ENCODE data around the gene DNAH1.
"Not testable (repeated sequence)": the region's sequence is repeated elsewhere in the genome, so short reads cannot be mapped to it uniquely, and the experiment has no call there.

DNAH1 gene

GRCh38 chr3:52333869-52334557, 17.9 kb downstream of the DNAH1 start:
- peaks cover 21% of the 10 kb centered on the region for H3K36me3 Mint-ChIP-seq
- H3K9me3 Mint-ChIP-seq = no peaks in the 10 kb centered on the region
- peaks cover under 1% of the 10 kb centered on the region for H3K4me1 Mint-ChIP-seq
- H3K27ac Mint-ChIP-seq = no peak overlapping the region
- H3K4me3 Mint-ChIP-seq = no peak overlapping the region
- no peaks in the 10 kb centered on the region for H3K27me3 Mint-ChIP-seq
- ATAC-seq = no peak

GRCh38 chr3:52338131-52338530, 22.0 kb downstream of the DNAH1 start:
- not testable (repeated sequence) for ATAC-seq, H3K27me3 Mint-ChIP-seq, H3K9me3 Mint-ChIP-seq, H3K4me3 Mint-ChIP-seq
- Mint-ChIP-seq H3K36me3 (peaks cover 32% of the 10 kb centered on the region), H3K27ac (peak overlapping the region; percentile 9), H3K4me1 (peaks cover 17% of the 10 kb centered on the region)

- Mint-ChIP-seq H3K27ac (peak overlapping the region; percentile 19), H3K9me3 (no peaks in the 10 kb centered on the region), H3K27me3 (no peaks in the 10 kb centered on the region), H3K4me1 (peaks cover 17% of the 10 kb centered on the region), H3K36me3 (peaks cover 34% of the 10 kb centered on the region), H3K4me3 (no peak overlapping the region)
- peak; percentile 67 for ATAC-seq
Measured at GRCh38 chr3:52339612-52340011, 23.5 kb downstream of the DNAH1 start.

GRCh38 chr3:52341123-52341522, 25.0 kb downstream of the DNAH1 start:
- no peak overlapping the region for H3K4me3 Mint-ChIP-seq
- peaks cover 17% of the 10 kb centered on the region for H3K4me1 Mint-ChIP-seq
- H3K27ac Mint-ChIP-seq = no peak overlapping the region
- H3K27me3 Mint-ChIP-seq = no peaks in the 10 kb centered on the region
- H3K36me3 Mint-ChIP-seq = peaks cover 37% of the 10 kb centered on the region
- H3K9me3 Mint-ChIP-seq = no peaks in the 10 kb centered on the region
- no peak for ATAC-seq

GRCh38 chr3:52343946-52344600, 28.0 kb downstream of the DNAH1 start:
- no peak overlapping the region for H3K27ac Mint-ChIP-seq
- H3K36me3 Mint-ChIP-seq = peaks cover 47% of the 10 kb centered on the region
- no peaks in the 10 kb centered on the region for H3K9me3 Mint-ChIP-seq
- H3K4me3 Mint-ChIP-seq = no peak overlapping the region
- no peaks in the 10 kb centered on the region for H3K27me3 Mint-ChIP-seq
- no peak for ATAC-seq
- H3K4me1 Mint-ChIP-seq = peaks cover 17% of the 10 kb centered on the region

- peaks cover 15% of the 10 kb centered on the region for H3K4me1 Mint-ChIP-seq
- no peaks in the 10 kb centered on the region for H3K9me3 Mint-ChIP-seq
- H3K27me3 Mint-ChIP-seq = no peaks in the 10 kb centered on the region
- no peak overlapping the region for H3K27ac Mint-ChIP-seq
- H3K36me3 Mint-ChIP-seq = peaks cover 49% of the 10 kb centered on the region
- ATAC-seq = no peak
- no peak overlapping the region for H3K4me3 Mint-ChIP-seq
Measured at GRCh38 chr3:52345521-52346109, 29.5 kb downstream of the DNAH1 start.

- peaks cover 22% of the 10 kb centered on the region for H3K4me1 Mint-ChIP-seq
- no peaks in the 10 kb centered on the region for H3K9me3 Mint-ChIP-seq
- H3K27ac Mint-ChIP-seq = no peak overlapping the region
- H3K4me3 Mint-ChIP-seq = no peak overlapping the region
- H3K27me3 Mint-ChIP-seq = no peaks in the 10 kb centered on the region
- ATAC-seq = no peak
- peaks cover 51% of the 10 kb centered on the region for H3K36me3 Mint-ChIP-seq
Measured at GRCh38 chr3:52346623-52347530, 30.8 kb downstream of the DNAH1 start.

GRCh38 chr3:52347716-52348635, 31.9 kb downstream of the DNAH1 start:
- no peaks in the 10 kb centered on the region for H3K9me3 Mint-ChIP-seq
- ATAC-seq = no peak
- H3K27ac Mint-ChIP-seq = no peak overlapping the region
- H3K36me3 Mint-ChIP-seq = peaks cover 47% of the 10 kb centered on the region
- no peaks in the 10 kb centered on the region for H3K27me3 Mint-ChIP-seq
- peaks cover 16% of the 10 kb centered on the region for H3K4me1 Mint-ChIP-seq
- no peak overlapping the region for H3K4me3 Mint-ChIP-seq

- Mint-ChIP-seq H3K27me3 (no peaks in the 10 kb centered on the region), H3K27ac (peak overlapping the region; percentile 47), H3K4me1 (peaks cover 16% of the 10 kb centered on the region), H3K36me3 (peaks cover 44% of the 10 kb centered on the region), H3K9me3 (no peaks in the 10 kb centered on the region), H3K4me3 (no peak overlapping the region)
- ATAC-seq = no peak
Measured at GRCh38 chr3:52349131-52349530, 33.0 kb downstream of the DNAH1 start.

- Mint-ChIP-seq H3K4me1 (peaks cover 16% of the 10 kb centered on the region), H3K27ac (peak overlapping the region; percentile 47), H3K27me3 (no peaks in the 10 kb centered on the region), H3K36me3 (peaks cover 49% of the 10 kb centered on the region), H3K9me3 (no peaks in the 10 kb centered on the region), H3K4me3 (no peak overlapping the region)
- ATAC-seq = no peak
Measured at GRCh38 chr3:52349611-52350395, 33.7 kb downstream of the DNAH1 start.

GRCh38 chr3:52350416-52350815, 34.3 kb downstream of the DNAH1 start:
- Mint-ChIP-seq H3K4me1 (peaks cover 16% of the 10 kb centered on the region), H3K36me3 (peaks cover 53% of the 10 kb centered on the region), H3K27me3 (no peaks in the 10 kb centered on the region), H3K4me3 (no peak overlapping the region), H3K27ac (no peak overlapping the region), H3K9me3 (no peaks in the 10 kb centered on the region)
- ATAC-seq = no peak

GRCh38 chr3:52350981-52351761, 35.1 kb downstream of the DNAH1 start:
- no peaks in the 10 kb centered on the region for H3K27me3 Mint-ChIP-seq
- peak; percentile 76 for ATAC-seq
- H3K4me1 Mint-ChIP-seq = peaks cover 16% of the 10 kb centered on the region
- no peak overlapping the region for H3K4me3 Mint-ChIP-seq
- H3K27ac Mint-ChIP-seq = peak overlapping the region; percentile 57
- no peaks in the 10 kb centered on the region for H3K9me3 Mint-ChIP-seq
- peaks cover 54% of the 10 kb centered on the region for H3K36me3 Mint-ChIP-seq

GRCh38 chr3:52351762-52352368, 35.7 kb downstream of the DNAH1 start:
- H3K27me3 Mint-ChIP-seq = no peaks in the 10 kb centered on the region
- no peak for ATAC-seq
- H3K4me3 Mint-ChIP-seq = no peak overlapping the region
- no peaks in the 10 kb centered on the region for H3K9me3 Mint-ChIP-seq
- peak overlapping the region; percentile 57 for H3K27ac Mint-ChIP-seq
- H3K4me1 Mint-ChIP-seq = peaks cover 16% of the 10 kb centered on the region
- peaks cover 50% of the 10 kb centered on the region for H3K36me3 Mint-ChIP-seq
